Stomach smooth muscle (tissue), 2 donors: Measurements from ENCODE around the gene KCNN1.
"Not testable (repeated sequence)": the region's sequence is repeated elsewhere in the genome, so short reads cannot be mapped to it uniquely, and the experiment has no call there.

ENCODE experiments used
- H3K27ac ChIP-seq: one replicate; pipeline ENCODE4 v1.7.0; 2013; ENCODE audit warnings: mild to moderate bottlenecking, low read length, inconsistent platforms
- H3K27me3 ChIP-seq, 2 donors: one replicate each; pipeline ENCODE4 v1.7.0; 2013; ENCODE audit warnings: low read length in 2 of 2; ENCODE audit not compliant: insufficient read depth in 2 of 2, control insufficient read depth in 1 of 2
- H3K36me3 ChIP-seq, 2 donors: one replicate each; pipeline ENCODE4 v1.7.0; 2013; ENCODE audit warnings: low read length in 2 of 2; ENCODE audit not compliant: control insufficient read depth in 2 of 2, insufficient read depth in 2 of 2
- H3K4me1 ChIP-seq: one replicate; pipeline ENCODE4 v1.7.0; 2013; ENCODE audit warnings: low read length; ENCODE audit not compliant: control insufficient read depth, insufficient read depth
- H3K4me3 ChIP-seq, 2 donors: one replicate each; pipeline ENCODE4 v1.7.0; 2013; ENCODE audit warnings: low read length in 2 of 2
- H3K9ac ChIP-seq, 2 donors: one replicate each; pipeline ENCODE4 v1.7.0; 2013; ENCODE audit warnings: low read length in 2 of 2, mild to moderate bottlenecking in 1 of 2
- H3K9me3 ChIP-seq, 2 donors: one replicate each; pipeline ENCODE4 v1.7.0; 2013; ENCODE audit warnings: low read length in 2 of 2; ENCODE audit not compliant: control insufficient read depth in 2 of 2
- donor health status: healthy.
- donor health status: Pancreatic carcinoma.

The KCNN1 gene

GRCh38 chr19:18005750-18006149 is 38.8 kb downstream of the KCNN1 start:
- H3K9me3 ChIP-seq, H3K27ac ChIP-seq, H3K27me3 ChIP-seq, H3K9ac ChIP-seq, H3K36me3 ChIP-seq, H3K4me3 ChIP-seq: not testable (repeated sequence)
- H3K4me1 ChIP-seq = peaks cover 35% of the 10 kb centered on the region

GRCh38 chr19:18007044-18007916 is 40.4 kb downstream of the KCNN1 start:
- Histone ChIP-seq H3K27ac (peak overlapping the region; percentile 71), H3K27me3 (no peaks in the 10 kb centered on the region), H3K9me3 (no peaks in the 10 kb centered on the region), H3K9ac (peak overlapping the region; percentile 50 to 69), H3K4me3 (peak overlapping the region; percentile 66 to 85), H3K36me3 (peaks cover 4 to 6% of the 10 kb centered on the region in 2 donors), H3K4me1 (peaks cover 22% of the 10 kb centered on the region)

GRCh38 chr19:18007917-18008673 is 41.2 kb downstream of the KCNN1 start, which contains the start of gene ARRDC2:
Gene ARRDC2 (plus strand): TSS chr19:18008170. CDS start chr19:18008311, 141 bp downstream.
- peaks cover 19% of the 10 kb centered on the region for H3K4me1 ChIP-seq
- peaks cover 10 to 11% of the 10 kb centered on the region in 2 donors for H3K36me3 ChIP-seq
- peak within 1 kb of the TSS; percentile 50 to 69 for H3K9ac ChIP-seq
- H3K4me3 ChIP-seq = peak within 1 kb of the TSS; percentile 69 to 85
- no peaks in the 10 kb centered on the region for H3K9me3 ChIP-seq
- H3K27me3 ChIP-seq = no peaks in the 10 kb centered on the region
- H3K27ac ChIP-seq = peak within 1 kb of the TSS; percentile 71

DNA sequence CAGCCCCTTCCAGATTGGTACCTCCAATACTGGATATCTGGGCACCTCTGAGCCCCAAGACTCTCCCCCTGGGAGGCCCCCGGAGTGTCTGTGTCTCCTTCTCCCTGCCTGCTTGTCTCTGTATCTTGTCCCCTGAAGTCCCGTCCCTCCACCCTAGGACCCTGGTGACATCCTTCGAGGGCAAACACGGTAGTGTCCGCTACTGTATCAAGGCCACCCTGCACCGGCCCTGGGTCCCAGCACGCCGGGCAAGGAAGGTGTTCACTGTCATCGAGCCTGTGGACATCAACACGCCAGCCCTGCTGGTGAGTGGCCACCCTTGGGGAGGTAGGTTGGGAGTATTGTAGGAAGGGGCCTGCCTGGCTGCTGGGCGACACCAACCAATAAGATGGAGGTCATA is 41.9 kb downstream of the KCNN1 start:
- H3K36me3 ChIP-seq = peaks cover 17 to 18% of the 10 kb centered on the region in 2 donors
- no peak overlapping the region for H3K27ac ChIP-seq
- no peak overlapping the region for H3K9ac ChIP-seq
- no peaks in the 10 kb centered on the region for H3K9me3 ChIP-seq
- H3K4me1 ChIP-seq = peaks cover 19% of the 10 kb centered on the region
- H3K4me3 ChIP-seq = peak overlapping the region in 1 of 2 donors; percentile 85
- H3K27me3 ChIP-seq = no peaks in the 10 kb centered on the region

DNA sequence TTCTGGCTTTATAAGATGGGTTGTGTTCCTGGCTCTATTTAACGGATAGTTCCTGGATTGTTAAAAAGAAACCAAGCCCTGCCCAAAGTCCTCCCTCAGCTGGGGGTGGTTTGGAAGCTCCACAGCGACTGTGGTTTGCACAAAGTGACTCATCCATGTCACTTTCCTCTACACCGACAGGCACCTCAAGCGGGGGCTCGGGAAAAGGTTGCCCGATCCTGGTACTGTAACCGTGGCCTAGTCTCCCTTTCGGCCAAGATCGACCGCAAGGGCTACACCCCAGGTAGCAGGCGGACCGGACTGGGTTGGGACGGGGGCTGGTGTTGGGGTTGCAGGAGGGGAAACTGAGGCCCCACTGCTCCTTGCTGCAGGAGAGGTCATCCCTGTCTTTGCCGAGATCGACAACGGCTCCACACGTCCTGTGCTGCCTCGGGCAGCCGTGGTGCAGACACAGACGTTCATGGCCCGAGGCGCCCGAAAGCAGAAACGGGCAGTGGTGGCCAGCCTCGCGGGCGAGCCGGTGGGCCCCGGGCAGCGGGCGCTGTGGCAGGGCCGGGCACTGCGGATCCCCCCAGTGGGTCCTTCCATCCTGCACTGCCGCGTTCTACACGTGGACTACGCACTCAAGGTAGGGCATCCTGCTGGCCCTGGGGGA is 42.6 kb downstream of the KCNN1 start:
- Histone ChIP-seq H3K27ac (no peak overlapping the region), H3K27me3 (no peaks in the 10 kb centered on the region)

DNA sequence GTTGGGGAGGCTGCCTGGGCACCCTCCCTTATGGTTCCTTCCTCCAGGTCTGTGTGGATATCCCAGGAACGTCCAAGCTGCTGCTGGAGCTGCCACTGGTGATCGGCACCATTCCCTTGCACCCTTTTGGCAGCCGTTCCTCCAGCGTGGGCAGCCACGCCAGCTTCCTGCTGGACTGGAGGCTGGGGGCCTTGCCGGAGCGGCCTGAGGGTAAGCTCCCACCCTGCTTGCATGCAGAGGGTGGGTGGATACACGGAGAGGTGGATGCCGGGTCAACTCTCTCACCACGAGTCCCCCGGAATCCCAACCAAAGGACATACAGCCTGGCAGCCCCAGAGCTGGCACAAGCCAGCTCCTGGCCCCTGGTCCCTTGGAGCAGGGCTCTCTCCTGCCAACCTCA is 43.2 kb downstream of the KCNN1 start:
- Histone ChIP-seq H3K9me3 (no peaks in the 10 kb centered on the region), H3K4me1 (peaks cover 19% of the 10 kb centered on the region), H3K36me3 (peaks cover 18% of the 10 kb centered on the region in 2 donors), H3K4me3 (no peak overlapping the region), H3K27me3 (no peaks in the 10 kb centered on the region), H3K27ac (no peak overlapping the region), H3K9ac (no peak overlapping the region)

More for the DNA sequence above, 42.6 kb downstream of the KCNN1 start:
- Histone ChIP-seq H3K36me3 (peaks cover 18% of the 10 kb centered on the region in 2 donors), H3K9me3 (no peaks in the 10 kb centered on the region), H3K4me1 (peaks cover 19% of the 10 kb centered on the region), H3K4me3 (peak overlapping the region in 1 of 2 donors; percentile 3), H3K9ac (no peak overlapping the region)

DNA sequence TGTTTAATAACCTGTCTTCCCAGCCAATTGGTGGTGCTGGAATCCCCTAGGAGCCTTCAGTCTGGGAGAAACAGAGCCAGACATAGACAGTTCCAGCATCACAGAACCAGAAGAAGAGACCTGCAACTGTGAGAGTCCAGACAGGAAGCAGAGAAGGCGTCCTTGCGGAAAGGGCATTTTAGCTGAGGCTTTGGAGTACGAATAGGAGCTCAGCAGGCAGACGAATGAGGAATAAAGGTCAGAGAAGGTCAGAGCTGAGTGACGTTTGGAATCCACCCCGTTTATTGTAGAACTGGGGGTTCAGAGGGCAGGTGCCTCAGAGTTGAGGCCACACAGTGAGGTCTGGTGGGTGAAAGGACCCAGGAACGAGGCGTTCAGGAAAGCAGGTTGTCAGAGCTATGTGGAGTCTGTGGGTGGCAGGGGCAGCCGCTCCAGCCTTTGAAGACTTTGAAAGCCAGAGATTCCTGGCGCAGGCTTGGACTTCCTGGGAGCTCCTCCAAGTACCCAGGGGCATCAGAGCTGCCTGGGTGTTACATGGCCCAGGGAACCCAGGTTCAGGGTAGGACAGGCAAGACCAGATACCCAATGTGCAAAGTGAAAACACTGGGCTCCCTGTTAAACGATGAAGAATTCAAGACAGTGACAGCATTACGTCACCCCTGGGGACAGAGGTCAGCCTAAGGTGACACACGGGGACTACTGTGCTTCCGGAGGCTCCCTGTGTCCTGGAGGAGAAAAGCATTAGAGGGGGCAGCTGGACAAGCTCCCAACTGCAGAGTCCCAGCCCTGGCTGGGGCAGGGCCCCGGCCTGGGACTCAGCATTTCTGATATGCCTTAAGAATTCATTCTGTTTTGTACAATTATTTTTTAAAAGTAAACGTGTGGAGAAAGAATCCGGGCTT is 46.6 kb downstream of the KCNN1 start:
- no peak overlapping the region for H3K27ac ChIP-seq
- H3K9me3 ChIP-seq = no peaks in the 10 kb centered on the region
- H3K4me3 ChIP-seq = no peak overlapping the region
- H3K4me1 ChIP-seq = peaks cover 12% of the 10 kb centered on the region
- H3K27me3 ChIP-seq = no peaks in the 10 kb centered on the region
- no peak overlapping the region for H3K9ac ChIP-seq
- H3K36me3 ChIP-seq = peaks cover 18% of the 10 kb centered on the region in 2 donors

DNA sequence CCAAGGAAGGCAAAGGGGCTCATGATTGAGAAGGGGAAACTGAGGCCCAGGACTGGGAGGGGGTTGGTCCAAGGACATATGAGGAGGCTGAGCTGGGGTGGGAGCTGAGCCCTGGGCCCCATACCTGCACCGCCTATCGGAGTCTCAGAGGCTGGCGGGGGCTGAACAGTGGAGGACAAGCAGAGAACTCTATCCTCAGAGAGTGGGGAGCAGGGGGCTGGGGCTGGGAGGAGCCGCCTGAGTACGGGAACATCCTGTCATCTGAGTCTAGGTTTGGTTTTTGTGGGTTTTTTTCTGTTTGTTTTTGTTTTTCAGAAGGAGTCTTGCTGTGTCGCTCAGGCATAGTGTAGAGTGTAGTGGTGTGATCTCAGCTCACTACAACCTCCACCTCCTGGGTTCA is 47.3 kb downstream of the KCNN1 start:
- Histone ChIP-seq H3K27ac (no peak overlapping the region), H3K36me3 (peaks cover 18% of the 10 kb centered on the region in 2 donors), H3K4me1 (peaks cover 5% of the 10 kb centered on the region), H3K4me3 (no peak overlapping the region), H3K9ac (no peak overlapping the region), H3K27me3 (no peaks in the 10 kb centered on the region), H3K9me3 (no peaks in the 10 kb centered on the region)

DNA sequence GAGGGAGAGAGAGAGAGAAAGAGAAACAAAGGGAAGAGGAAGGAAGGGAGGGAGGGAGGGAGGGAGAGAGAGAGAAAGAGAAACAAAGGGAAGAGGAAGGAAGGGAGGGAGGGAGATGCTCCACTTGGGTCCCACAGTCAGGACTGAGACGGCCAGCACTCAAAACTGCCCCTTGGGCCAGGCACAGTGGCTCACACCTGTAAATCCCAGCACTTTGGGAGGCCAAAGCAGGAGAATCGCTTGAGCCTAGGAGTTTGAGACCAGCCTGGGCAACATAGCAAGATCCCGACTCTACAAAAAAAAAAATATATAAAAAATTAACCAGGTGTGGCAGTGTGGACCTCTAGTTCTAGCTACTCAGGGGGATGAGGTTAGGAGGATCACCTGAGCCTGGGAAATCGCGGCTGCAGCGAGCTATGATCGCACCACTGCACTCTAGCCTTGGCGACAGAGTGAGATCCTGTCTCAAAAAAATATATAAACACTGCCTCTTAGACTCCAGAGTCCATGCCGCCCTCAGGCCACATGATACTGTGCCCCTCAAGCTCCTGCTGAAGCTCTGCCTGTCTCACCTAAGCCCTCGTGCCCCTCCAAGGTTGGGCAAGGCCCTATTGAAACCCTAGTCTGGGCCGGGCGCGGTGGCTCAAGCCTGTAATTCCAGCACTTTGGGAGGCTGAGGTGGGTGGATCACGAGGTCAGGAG is 49.5 kb downstream of the KCNN1 start:
- Histone ChIP-seq H3K36me3 (peaks cover 12 to 14% of the 10 kb centered on the region in 2 donors), H3K4me3 (no peak overlapping the region), H3K4me1 (peaks cover 17% of the 10 kb centered on the region), H3K9ac (no peak overlapping the region), H3K9me3 (no peaks in the 10 kb centered on the region), H3K27ac (no peak overlapping the region), H3K27me3 (no peaks in the 10 kb centered on the region)
